ENCODE measurements around the gene CAMTA1.

Gene CAMTA1

GRCh38 chr1:7474786-7475502 is 689.7 kb downstream of the CAMTA1 start:
- no peak for DNase-seq (ENCODE audit: low read depth in 2 of 2)

- no peak for DNase-seq (ENCODE audit: low read depth in 2 of 2)
These were observed 690.4 kb downstream of the CAMTA1 start for GRCh38 chr1:7475691-7476090.

- no peak for DNase-seq (ENCODE audit: low read depth in 2 of 2)
These were observed 691.1 kb downstream of the CAMTA1 start for GRCh38 chr1:7476402-7476801.

GRCh38 chr1:7476861-7477547 is 691.8 kb downstream of the CAMTA1 start:
- no peak for DNase-seq (ENCODE audit: low read depth in 2 of 2)

- DNase-seq (ENCODE audit: low read depth in 2 of 2) = no peak
These were observed 692.3 kb downstream of the CAMTA1 start for GRCh38 chr1:7477593-7477992.

GRCh38 chr1:7478142-7478790 is 693.0 kb downstream of the CAMTA1 start:
- DNase-seq (ENCODE audit: low read depth in 2 of 2) = no peak

- DNase-seq (ENCODE audit: low read depth in 2 of 2) = no peak
These were observed 693.7 kb downstream of the CAMTA1 start for GRCh38 chr1:7478809-7479499.

- DNase-seq (ENCODE audit: low read depth in 2 of 2) = no peak
These were observed 694.3 kb downstream of the CAMTA1 start for GRCh38 chr1:7479571-7479970.

- no peak for DNase-seq (ENCODE audit: low read depth in 2 of 2)
These were observed 695.9 kb downstream of the CAMTA1 start for GRCh38 chr1:7481194-7481593.

GRCh38 chr1:7482077-7482476 is 696.8 kb downstream of the CAMTA1 start:
- no peak for DNase-seq (ENCODE audit: low read depth in 2 of 2)

GRCh38 chr1:7482772-7483495 is 697.7 kb downstream of the CAMTA1 start:
- no peak for DNase-seq (ENCODE audit: low read depth in 2 of 2)

GRCh38 chr1:7483634-7484383 is 698.6 kb downstream of the CAMTA1 start:
- no peak for DNase-seq (ENCODE audit: low read depth in 2 of 2)

GRCh38 chr1:7485086-7485780 is 700.0 kb downstream of the CAMTA1 start:
- DNase-seq (ENCODE audit: low read depth in 2 of 2) = no peak

GRCh38 chr1:7485826-7486225 is 700.6 kb downstream of the CAMTA1 start:
- DNase-seq (ENCODE audit: low read depth in 2 of 2) = no peak

GRCh38 chr1:7487766-7488474 is 702.7 kb downstream of the CAMTA1 start:
- no peak for DNase-seq (ENCODE audit: low read depth in 2 of 2)

GRCh38 chr1:7488475-7488842 is 703.2 kb downstream of the CAMTA1 start:
- no peak for DNase-seq (ENCODE audit: low read depth in 2 of 2)

- no peak for DNase-seq (ENCODE audit: low read depth in 2 of 2)
These were observed 704.3 kb downstream of the CAMTA1 start for GRCh38 chr1:7489586-7489985.

GRCh38 chr1:7490576-7490975 is 705.3 kb downstream of the CAMTA1 start:
- DNase-seq (ENCODE audit: low read depth in 2 of 2) = no peak

GRCh38 chr1:7491109-7491817 is 706.0 kb downstream of the CAMTA1 start:
- no peak for DNase-seq (ENCODE audit: low read depth in 2 of 2)
